Adrenal gland (tissue), 5 donors: ENCODE measurements around the gene FAF1.
"Not testable (repeated sequence)": the region's sequence is repeated elsewhere in the genome, so short reads cannot be mapped to it uniquely, and the experiment has no call there.

Experiments
- POLR2A ChIP-seq, 2 donors: fragments of 450-650 bp; IDR thresholded peaks; one replicate each; pipeline ENCODE4 v1.6.1; 2017; ENCODE audit warnings: antibody characterized with exemption in 2 of 2, mild to moderate bottlenecking in 2 of 2, moderate library complexity in 1 of 2
- TF ChIP-seq, protein P1 (sequence below), 6 experiments: fragments of 450-650 bp in 4 of 6; fragments of 200-600 bp in 2 of 6; sonication (generic) in 1 of 6; IDR thresholded peaks; 1 replicate in 5 of 6; 2 replicates in 1 of 6; pipeline versions ENCODE4 v1.5.1 to v1.8.0; 2016 to 2021; ENCODE audit warnings: antibody characterized with exemption in 6 of 6, mild to moderate bottlenecking in 2 of 6, moderate library complexity in 1 of 6
- donor health status: DM: no; HTN: no; CAD: no.

DNA sequence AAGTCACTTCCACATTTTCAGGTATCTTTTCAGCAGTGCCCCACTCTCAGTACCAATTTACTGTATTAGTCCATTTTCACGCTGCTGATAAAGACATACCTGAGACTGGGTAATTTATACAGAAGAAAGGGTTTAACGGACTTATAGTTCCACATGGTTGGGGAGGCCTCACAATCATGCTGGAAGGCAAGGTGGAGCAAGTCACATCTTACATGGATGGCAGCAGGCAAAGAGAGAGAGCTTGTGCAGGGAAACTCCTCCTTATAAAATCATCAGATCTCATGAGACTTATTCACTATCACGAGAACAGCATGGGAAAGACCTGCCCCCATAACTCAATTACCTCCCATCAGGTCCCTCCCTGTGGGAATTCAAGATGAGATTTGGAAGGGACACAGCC, 203.5 kb downstream of the FAF1 start:
- TF ChIP-seq POLR2A (IDR thresholded peaks at IDR 0.05) = not testable (repeated sequence)
- TF ChIP-seq, protein P1, sequence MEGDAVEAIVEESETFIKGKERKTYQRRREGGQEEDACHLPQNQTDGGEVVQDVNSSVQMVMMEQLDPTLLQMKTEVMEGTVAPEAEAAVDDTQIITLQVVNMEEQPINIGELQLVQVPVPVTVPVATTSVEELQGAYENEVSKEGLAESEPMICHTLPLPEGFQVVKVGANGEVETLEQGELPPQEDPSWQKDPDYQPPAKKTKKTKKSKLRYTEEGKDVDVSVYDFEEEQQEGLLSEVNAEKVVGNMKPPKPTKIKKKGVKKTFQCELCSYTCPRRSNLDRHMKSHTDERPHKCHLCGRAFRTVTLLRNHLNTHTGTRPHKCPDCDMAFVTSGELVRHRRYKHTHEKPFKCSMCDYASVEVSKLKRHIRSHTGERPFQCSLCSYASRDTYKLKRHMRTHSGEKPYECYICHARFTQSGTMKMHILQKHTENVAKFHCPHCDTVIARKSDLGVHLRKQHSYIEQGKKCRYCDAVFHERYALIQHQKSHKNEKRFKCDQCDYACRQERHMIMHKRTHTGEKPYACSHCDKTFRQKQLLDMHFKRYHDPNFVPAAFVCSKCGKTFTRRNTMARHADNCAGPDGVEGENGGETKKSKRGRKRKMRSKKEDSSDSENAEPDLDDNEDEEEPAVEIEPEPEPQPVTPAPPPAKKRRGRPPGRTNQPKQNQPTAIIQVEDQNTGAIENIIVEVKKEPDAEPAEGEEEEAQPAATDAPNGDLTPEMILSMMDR (IDR thresholded peaks at IDR 0.05) = not testable (repeated sequence)
